Vagina (tissue), 2 donors: ENCODE measurements around the gene BIRC6. TPM values are rescaled to one million over a fixed set of nuclear protein-coding genes. Genes with fewer than 3 reads are reported as not detected.

Experiments used
- DNase-seq, 2 donors: peaks; one replicate each; pipeline ENCODE4 v3.0.0-alpha.2; 2017; ENCODE audit errors: extremely low spot score in 2 of 2
- H3K27ac ChIP-seq: fragments of 200-600 bp; sonication (generic); one replicate; pipeline ENCODE4 v1.5.1; 2019
- H3K27me3 ChIP-seq: fragments of 200-600 bp; sonication (generic); one replicate; pipeline ENCODE4 v1.5.1; 2019
- H3K36me3 ChIP-seq, 2 donors: fragments of 200-600 bp; sonication (generic); one replicate each; pipeline ENCODE4 v1.5.1; 2017 to 2019
- H3K4me1 ChIP-seq: fragments of 200-600 bp; sonication (generic); one replicate; pipeline ENCODE4 v1.5.1; 2019
- H3K4me3 ChIP-seq, 2 donors: fragments of 200-600 bp; sonication (generic); 1 replicate in 1 of 2; 2 replicates in 1 of 2; pipeline ENCODE4 v1.5.1; 2016 to 2019
- H3K9me3 ChIP-seq: fragments of 200-600 bp; sonication (generic); one replicate; pipeline ENCODE4 v1.5.1; 2019
- POLR2A ChIP-seq, 2 donors: fragments of 450-650 bp; IDR thresholded peaks; one replicate each; pipeline ENCODE4 v1.6.1; 2017; ENCODE audit warnings: antibody characterized with exemption in 2 of 2, mild to moderate bottlenecking in 2 of 2, moderate library complexity in 2 of 2
- POLR2AphosphoS5 ChIP-seq, 2 donors: sonication (generic); formaldehyde crosslinking; IDR thresholded peaks; one replicate each; pipeline ENCODE4 v1.9.0; 2017; ENCODE audit warnings: antibody characterized with exemption in 2 of 2, mild to moderate bottlenecking in 2 of 2, low read depth in 1 of 2; ENCODE audit not compliant: insufficient read depth in 1 of 2
- intact Hi-C: fragments of 100-400 bp; cut with DNase I; formaldehyde crosslinking; loops from one replicate; pipeline ENCODE4 v1.15.1; 2023
- microRNA counts, 2 donors: library from miRNA; unstranded; fragments of <30 nt; microRNA quantifications; one replicate each; lab custom pipeline; 2016 to 2017
- microRNA-seq: library from miRNA; unstranded; fragments of <30 nt; microRNA quantifications from one replicate; pipeline ENCODE4, GENCODE V29; 2017; ENCODE audit warnings: borderline number of aligned reads, borderline replicate concordance
- small RNA-seq: library from RNA; depleted of rRNA; stranded (forward); fragments of <200 nt; gene quantifications from one replicate; pipeline ENCODE3, GENCODE V24; 2016
- total RNA-seq: library from RNA; depleted of rRNA; stranded (reverse); fragments of >200 nt; gene quantifications from one replicate; pipeline ENCODE4 v1.2.3, GENCODE V29; 2016
- TF ChIP-seq, protein P1 (sequence below), 3 experiments: fragments of 450-650 bp in 2 of 3; fragments of 200-600 bp in 1 of 3; sonication (generic) in 1 of 3; IDR thresholded peaks; one replicate each; pipeline ENCODE4 v1.5.1; 2017 to 2019; ENCODE audit warnings: antibody characterized with exemption in 3 of 3, mild to moderate bottlenecking in 2 of 3, moderate library complexity in 2 of 3

Gene BIRC6
- total RNA-seq, 1 donor from 2014 or later, result 92.8 TPM

DNA sequence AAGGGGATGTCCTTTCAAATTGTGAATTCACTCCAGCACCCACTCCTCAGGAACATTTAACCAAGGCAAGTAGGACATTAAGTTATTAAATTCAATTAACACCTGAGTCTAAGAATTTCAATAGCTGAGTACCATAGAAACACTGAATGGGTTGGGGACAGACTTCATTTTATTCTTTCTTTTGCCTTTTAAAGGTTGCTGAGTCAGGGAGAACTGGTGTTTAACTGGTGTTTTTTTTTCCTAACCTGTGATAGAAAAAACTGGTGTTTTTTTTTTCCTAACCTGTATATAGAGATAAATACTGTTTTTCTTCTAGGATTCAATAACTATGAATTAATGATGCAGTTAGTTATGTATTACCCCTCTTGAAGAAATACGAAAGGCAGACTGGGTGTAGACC is 309.9 kb downstream of the BIRC6 start:
- intact Hi-C loops, result no loop called here
- Histone ChIP-seq H3K4me3 (no peak overlapping the region), H3K4me1 (no peaks in the 10 kb centered on the region), H3K27me3 (no peaks in the 10 kb centered on the region), H3K36me3 (no peaks in the 10 kb centered on the region), H3K9me3 (no peaks in the 10 kb centered on the region), H3K27ac (no peak overlapping the region)
- TF ChIP-seq, protein P1, sequence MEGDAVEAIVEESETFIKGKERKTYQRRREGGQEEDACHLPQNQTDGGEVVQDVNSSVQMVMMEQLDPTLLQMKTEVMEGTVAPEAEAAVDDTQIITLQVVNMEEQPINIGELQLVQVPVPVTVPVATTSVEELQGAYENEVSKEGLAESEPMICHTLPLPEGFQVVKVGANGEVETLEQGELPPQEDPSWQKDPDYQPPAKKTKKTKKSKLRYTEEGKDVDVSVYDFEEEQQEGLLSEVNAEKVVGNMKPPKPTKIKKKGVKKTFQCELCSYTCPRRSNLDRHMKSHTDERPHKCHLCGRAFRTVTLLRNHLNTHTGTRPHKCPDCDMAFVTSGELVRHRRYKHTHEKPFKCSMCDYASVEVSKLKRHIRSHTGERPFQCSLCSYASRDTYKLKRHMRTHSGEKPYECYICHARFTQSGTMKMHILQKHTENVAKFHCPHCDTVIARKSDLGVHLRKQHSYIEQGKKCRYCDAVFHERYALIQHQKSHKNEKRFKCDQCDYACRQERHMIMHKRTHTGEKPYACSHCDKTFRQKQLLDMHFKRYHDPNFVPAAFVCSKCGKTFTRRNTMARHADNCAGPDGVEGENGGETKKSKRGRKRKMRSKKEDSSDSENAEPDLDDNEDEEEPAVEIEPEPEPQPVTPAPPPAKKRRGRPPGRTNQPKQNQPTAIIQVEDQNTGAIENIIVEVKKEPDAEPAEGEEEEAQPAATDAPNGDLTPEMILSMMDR (IDR thresholded peaks at IDR 0.05), result no peak
- no peak for TF ChIP-seq POLR2A (IDR thresholded peaks at IDR 0.05)
- no peak for TF ChIP-seq POLR2AphosphoS5 (IDR thresholded peaks at IDR 0.05; ENCODE audit: insufficient read depth in 1 of 2, low read depth in 1 of 2)
- DNase-seq, result no peak

DNA sequence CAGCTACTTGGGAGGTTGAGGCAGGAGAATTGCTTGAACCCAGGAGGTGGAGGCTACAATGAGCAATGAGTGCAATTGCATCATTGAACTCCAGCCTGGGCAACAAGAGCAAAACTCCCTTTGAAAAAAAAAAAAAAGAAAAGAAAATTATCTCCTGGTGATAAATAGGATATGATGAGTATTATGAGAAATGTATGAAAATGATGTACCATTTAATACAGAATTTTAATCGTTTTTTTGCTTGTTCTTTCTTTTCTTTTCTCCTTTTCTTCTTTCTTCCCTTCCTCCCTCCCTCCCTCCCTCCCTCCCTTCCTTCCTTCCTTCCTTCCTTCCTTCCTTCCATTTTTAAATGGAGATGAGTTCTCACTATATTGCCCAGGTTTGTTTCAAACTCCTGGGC is 311.4 kb downstream of the BIRC6 start:
- DNase-seq, result no peak
- Histone ChIP-seq H3K9me3 (no peaks in the 10 kb centered on the region), H3K27me3 (no peaks in the 10 kb centered on the region), H3K36me3 (no peaks in the 10 kb centered on the region), H3K4me3 (no peak overlapping the region), H3K27ac (no peak overlapping the region), H3K4me1 (no peaks in the 10 kb centered on the region)
- TF ChIP-seq, protein P1 (IDR thresholded peaks at IDR 0.05), result no peak
- no peak for TF ChIP-seq POLR2AphosphoS5 (IDR thresholded peaks at IDR 0.05; ENCODE audit: insufficient read depth in 1 of 2, low read depth in 1 of 2)
- no peak for TF ChIP-seq POLR2A (IDR thresholded peaks at IDR 0.05)
- intact Hi-C loops, result no loop called here

MicroRNAs within 50 kb of the gene (microRNA counts, 767-probe panel; counts per million panel counts)
- 238 to 261 counts per million in 2 donors for microRNA hsa-miR-558 (lab: Ali Mortazavi, UCI)

Small RNA genes within 50 kb of the gene (microRNA-seq; reads per million reads assigned to microRNA genes)
- gene MIR4765 (not detected), gene MIR558 (not detected)

Small RNA genes within 50 kb of the gene (small RNA-seq; reads per million reads assigned to genes)
- not detected for gene MIR4765
- not detected for gene MIR558

Other genes with a start within 250 kb of the BIRC6 start
- gene SLC30A6, start 191.2 kb upstream of the BIRC6 start, total RNA-seq, result 10.6 TPM
- 0.74 TPM for gene NLRC4, start 92.1 kb upstream of the BIRC6 start, total RNA-seq
- 10.6 TPM for gene YIPF4, start 79.1 kb upstream of the BIRC6 start, total RNA-seq